ENCODE data around the gene BUB1B. TPM values are rescaled to one million over a fixed set of nuclear protein-coding genes. Genes with fewer than 3 reads are reported as not detected.

BUB1B gene
- total RNA-seq, 2 experiments from 2014 or later, result 1.4 to 2.4 TPM

GRCh38 chr15:40250304-40250656 is 89.4 kb downstream of the BUB1B start:
- H3K36me3 Mint-ChIP-seq (ENCODE audit: low read depth), result no peaks in the 10 kb centered on the region
- no peak overlapping the region for H3K4me3 Mint-ChIP-seq
- POLR2A ChIA-PET, result interaction anchor here (0.5 kb wide), 1 partner anchor 63 kb away, joined by 3 read pairs; no protein-coding TSS in a partner anchor
- H3K9me3 Mint-ChIP-seq, result no peaks in the 10 kb centered on the region
- Histone ChIP-seq H3K4me3 (ENCODE audit: low read length) (no peak overlapping the region), H3K9me3 (ENCODE audit: control insufficient read depth in 1 of 2, insufficient read depth in 1 of 2, low read length in 2 of 2) (no peaks in the 10 kb centered on the region), H3K36me3 (ENCODE audit: insufficient read depth, low read length) (no peaks in the 10 kb centered on the region), H3K27me3 (ENCODE audit: control insufficient read depth in 1 of 2, insufficient read depth in 2 of 2, low read length in 2 of 2) (peaks cover 20 to 30% of the 10 kb centered on the region in 2 experiments), H3K27ac (ENCODE audit: low read depth in 1 of 2, low read length in 2 of 2) (no peak overlapping the region), H3K4me1 (ENCODE audit: insufficient read depth, low read length) (peaks cover 17% of the 10 kb centered on the region)
- intact Hi-C loops (cut with DNase I, micrococcal nuclease), result no loop called here
- H3K27me3 Mint-ChIP-seq, result peaks cover 37% of the 10 kb centered on the region
- H3K4me1 Mint-ChIP-seq (ENCODE audit: low read depth), result peaks cover 9% of the 10 kb centered on the region
- CTCF ChIA-PET, result interaction anchor here (0.6 kb wide), 1 partner anchor 23 kb away, joined by 3 read pairs; no protein-coding TSS in a partner anchor
- ATAC-seq (ENCODE audit: poor library complexity) (no peak), DNase-seq (no peak)
- no peak for TF ChIP-seq CTCF (IDR thresholded peaks at IDR 0.05)
- H3K27ac Mint-ChIP-seq, result no peak overlapping the region

DNA sequence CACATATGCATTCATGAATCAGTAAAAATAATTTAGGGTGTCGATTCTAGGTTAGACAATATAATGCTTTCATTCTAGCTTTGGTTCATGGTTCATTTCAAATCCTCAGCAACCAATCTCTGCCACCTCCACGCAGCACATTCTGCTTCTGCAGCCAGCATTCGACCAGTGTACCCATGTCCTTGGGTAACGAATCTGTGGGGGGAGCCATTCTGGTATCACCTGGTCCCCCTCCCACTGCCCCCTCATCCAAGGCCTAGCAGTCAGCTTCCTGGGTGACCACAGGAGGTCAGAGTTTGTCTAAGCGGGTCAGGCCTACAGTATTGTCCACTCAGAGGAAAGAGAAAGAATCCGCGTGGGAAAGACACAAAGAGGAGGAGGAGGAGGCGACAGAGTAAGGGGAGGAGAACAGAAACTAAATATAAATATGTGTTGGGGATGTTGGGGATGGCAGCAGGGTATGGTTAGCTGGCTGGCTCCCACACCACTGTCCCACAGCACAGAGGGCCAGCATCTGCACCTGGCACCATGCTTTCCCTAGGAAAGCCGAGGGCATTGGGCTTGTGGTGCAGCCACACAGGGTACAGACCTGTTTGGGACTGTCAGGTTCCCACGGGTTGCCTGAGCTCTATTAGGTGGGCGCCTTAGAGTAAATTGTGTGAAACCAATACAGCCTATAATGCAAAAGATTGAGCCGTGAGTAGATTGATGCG is 90.1 kb downstream of the BUB1B start:
- no peaks in the 10 kb centered on the region for H3K36me3 Mint-ChIP-seq (ENCODE audit: low read depth)
- POLR2A ChIA-PET, result interaction anchor here (0.5 kb wide), 1 partner anchor 62 kb away, joined by 3 read pairs; no protein-coding TSS in a partner anchor
- Histone ChIP-seq H3K27ac (ENCODE audit: low read depth in 1 of 2, low read length in 2 of 2) (no peak overlapping the region), H3K27me3 (ENCODE audit: control insufficient read depth in 1 of 2, insufficient read depth in 2 of 2, low read length in 2 of 2) (peaks cover 20 to 30% of the 10 kb centered on the region in 2 experiments), H3K9me3 (ENCODE audit: control insufficient read depth in 1 of 2, insufficient read depth in 1 of 2, low read length in 2 of 2) (no peaks in the 10 kb centered on the region), H3K4me3 (ENCODE audit: low read length) (no peak overlapping the region), H3K36me3 (ENCODE audit: insufficient read depth, low read length) (no peaks in the 10 kb centered on the region), H3K4me1 (ENCODE audit: insufficient read depth, low read length) (peaks cover 17% of the 10 kb centered on the region)
- ATAC-seq (ENCODE audit: poor library complexity) (no peak), DNase-seq (no peak)
- TF ChIP-seq CTCF (IDR thresholded peaks at IDR 0.05), result no peak
- H3K27ac Mint-ChIP-seq, result no peak overlapping the region
- intact Hi-C loops (cut with DNase I, micrococcal nuclease), result no loop called here
- peaks cover 37% of the 10 kb centered on the region for H3K27me3 Mint-ChIP-seq
- H3K4me3 Mint-ChIP-seq, result no peak overlapping the region
- H3K4me1 Mint-ChIP-seq (ENCODE audit: low read depth), result peaks cover 9% of the 10 kb centered on the region
- CTCF ChIA-PET, result interaction anchor here (0.6 kb wide), 1 partner anchor 24 kb away, joined by 3 read pairs; no protein-coding TSS in a partner anchor
- H3K9me3 Mint-ChIP-seq, result no peaks in the 10 kb centered on the region

- POLR2A ChIA-PET, result no interaction called here
- intact Hi-C loops (cut with DNase I, micrococcal nuclease), result no loop called here
- Mint-ChIP-seq H3K27ac (no peak overlapping the region), H3K9me3 (no peaks in the 10 kb centered on the region), H3K36me3 (ENCODE audit: low read depth) (no peaks in the 10 kb centered on the region), H3K4me3 (peak overlapping the region; percentile 51), H3K4me1 (ENCODE audit: low read depth) (peaks cover 9% of the 10 kb centered on the region), H3K27me3 (peaks cover 37% of the 10 kb centered on the region)
- Histone ChIP-seq H3K27me3 (ENCODE audit: control insufficient read depth in 1 of 2, insufficient read depth in 2 of 2, low read length in 2 of 2) (peaks cover 20 to 30% of the 10 kb centered on the region in 2 experiments), H3K27ac (ENCODE audit: low read depth in 1 of 2, low read length in 2 of 2) (no peak overlapping the region), H3K4me1 (ENCODE audit: insufficient read depth, low read length) (peaks cover 22% of the 10 kb centered on the region), H3K9me3 (ENCODE audit: control insufficient read depth in 1 of 2, insufficient read depth in 1 of 2, low read length in 2 of 2) (no peaks in the 10 kb centered on the region), H3K4me3 (ENCODE audit: low read length) (no peak overlapping the region), H3K36me3 (ENCODE audit: insufficient read depth, low read length) (no peaks in the 10 kb centered on the region)
- TF ChIP-seq CTCF (IDR thresholded peaks at IDR 0.05), result no peak
- DNase-seq (no peak), ATAC-seq (ENCODE audit: poor library complexity) (no peak)
- CTCF ChIA-PET, result no interaction called here
Measured at GRCh38 chr15:40251486-40252140, 90.7 kb downstream of the BUB1B start.

Measured in CD4-positive, alpha-beta T cell (primary cell).